HG03097 (cell line): ENCODE results near the gene FAM170B.

Source experiments
- ATAC-seq: cut with Tn5 transposase; IDR thresholded peaks from one replicate; pipeline ENCODE4 v1.9.1; 2021; ENCODE audit not compliant: unreplicated experiment, low FRiP score

The FAM170B gene

DNA sequence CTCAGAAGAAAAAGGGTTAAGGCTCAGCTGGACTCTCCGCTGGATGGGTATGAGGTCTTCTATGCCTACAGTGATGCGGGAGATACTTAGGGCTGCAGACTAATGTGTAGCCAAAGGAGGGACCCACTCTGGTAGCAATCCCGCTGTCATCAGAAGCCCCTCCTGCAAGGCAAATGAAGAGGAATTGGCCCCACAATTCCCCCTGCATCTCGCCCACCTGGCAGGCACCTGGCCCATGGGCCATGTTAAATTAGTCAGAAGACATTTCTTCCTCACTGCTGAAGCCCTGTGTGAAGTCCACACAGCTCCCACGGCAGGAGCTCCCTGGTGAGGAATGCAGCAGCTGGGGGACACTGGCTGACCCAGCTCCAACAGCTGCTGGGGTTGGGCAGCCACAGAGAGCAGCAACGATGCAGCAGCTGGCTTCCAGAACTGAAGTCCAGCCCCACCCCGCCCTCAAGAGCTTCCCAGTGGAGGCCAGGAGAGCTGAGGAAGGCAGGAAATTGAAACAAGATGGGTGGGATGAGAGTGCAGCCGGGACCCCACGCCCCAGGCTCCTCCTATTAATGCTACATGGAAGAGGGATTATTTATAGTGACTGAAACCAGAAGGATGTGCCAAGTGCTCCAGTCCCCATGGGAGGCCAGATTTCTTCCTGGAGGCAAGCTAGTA, 24.0 kb downstream of the FAM170B start:
- ATAC-seq, result no peak

DNA sequence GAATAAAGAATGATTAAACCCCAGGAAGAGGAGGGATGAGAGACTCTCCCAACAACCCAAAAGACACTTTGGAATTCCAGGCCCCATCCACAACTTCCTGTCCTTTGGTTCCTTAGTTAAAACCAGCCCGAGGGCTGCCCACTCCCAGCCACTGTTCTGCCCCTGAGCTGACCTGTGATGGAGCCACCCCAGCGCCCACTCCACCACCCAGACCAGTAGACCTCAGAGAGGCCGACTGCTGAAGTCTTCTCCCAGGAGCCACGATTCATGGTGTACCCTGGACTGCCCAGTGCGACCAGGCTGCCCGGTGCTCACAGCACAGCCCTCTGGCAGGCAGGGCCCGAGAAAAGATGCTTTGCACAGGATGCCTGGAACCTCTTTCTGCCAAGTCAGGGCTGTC, 25.2 kb downstream of the FAM170B start:
- ATAC-seq, result no peak

DNA sequence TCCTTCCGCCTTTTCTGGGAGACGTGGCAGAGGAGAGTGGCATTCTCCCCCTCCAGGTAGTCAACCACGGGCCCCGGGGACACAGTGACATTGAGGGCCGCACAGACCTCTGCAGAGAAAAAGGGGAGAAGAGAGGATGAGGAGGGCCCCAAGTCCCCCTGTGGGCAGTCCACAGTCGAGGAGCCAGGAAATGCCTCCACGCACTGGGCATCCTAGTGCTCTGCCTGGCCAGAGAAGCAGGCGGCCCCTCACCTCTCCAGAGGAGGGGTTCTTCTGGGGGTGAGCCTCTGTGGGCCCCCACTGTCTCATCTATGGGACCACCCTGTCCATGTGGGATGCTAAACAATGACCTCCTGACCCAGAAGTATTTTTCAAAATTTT, 25.9 kb downstream of the FAM170B start:
- no peak for ATAC-seq

DNA sequence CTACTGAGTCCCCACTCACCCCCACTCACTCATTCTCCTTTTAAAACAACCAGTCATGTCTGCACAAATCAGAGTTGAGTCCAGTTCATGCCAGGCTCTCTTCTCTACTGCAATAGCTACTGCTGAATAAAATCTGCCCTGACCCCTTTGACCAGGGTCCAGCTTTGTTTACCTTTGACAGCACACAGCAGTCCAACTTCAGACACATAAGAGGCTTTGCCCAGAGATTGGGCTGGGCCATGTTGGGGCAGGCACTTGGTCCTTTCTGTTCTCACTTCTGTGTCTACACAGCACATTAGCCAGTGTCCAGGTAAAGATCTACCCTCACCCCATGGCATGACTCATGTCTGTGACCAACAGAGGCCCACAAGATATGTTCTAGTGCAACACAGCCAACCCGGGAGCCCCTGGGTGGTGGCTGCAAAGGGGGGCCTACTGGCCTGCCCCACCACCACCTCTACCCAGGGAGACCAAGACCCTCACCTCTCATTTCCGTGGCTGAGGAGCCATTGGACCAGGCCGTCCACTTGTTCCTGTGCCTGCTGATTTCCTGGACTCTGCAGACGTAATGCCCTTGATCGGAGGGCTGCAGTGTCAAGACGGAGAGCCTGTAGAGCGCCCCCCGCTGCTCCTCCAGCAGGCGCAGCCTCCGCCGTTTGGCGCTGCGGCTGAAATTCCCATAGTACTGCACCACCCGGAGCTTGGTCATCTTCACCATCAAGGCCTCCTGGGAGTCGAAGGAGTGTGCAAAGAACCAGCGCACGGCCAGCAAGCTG, 26.5 kb downstream of the FAM170B start:
- no peak for ATAC-seq

DNA sequence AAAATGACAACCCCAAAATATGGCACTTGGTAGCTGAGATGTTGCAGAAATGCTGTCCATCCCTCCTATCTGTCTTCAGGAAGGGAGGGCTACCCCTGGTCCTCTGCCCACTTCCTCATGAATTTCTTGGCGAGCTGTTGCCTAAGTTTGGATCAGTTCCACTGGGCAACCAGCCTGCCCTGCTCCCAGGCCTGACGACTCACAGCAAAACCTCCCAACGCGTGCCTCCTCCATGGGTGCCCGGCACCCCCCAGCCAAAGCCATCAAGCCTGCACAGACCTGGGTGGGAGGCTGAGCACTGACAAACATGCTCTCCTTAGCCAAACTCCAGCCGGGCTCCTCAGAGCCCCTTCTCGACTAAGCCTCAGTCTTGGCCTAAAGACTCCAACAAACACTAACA, 27.4 kb downstream of the FAM170B start:
- no peak for ATAC-seq

DNA sequence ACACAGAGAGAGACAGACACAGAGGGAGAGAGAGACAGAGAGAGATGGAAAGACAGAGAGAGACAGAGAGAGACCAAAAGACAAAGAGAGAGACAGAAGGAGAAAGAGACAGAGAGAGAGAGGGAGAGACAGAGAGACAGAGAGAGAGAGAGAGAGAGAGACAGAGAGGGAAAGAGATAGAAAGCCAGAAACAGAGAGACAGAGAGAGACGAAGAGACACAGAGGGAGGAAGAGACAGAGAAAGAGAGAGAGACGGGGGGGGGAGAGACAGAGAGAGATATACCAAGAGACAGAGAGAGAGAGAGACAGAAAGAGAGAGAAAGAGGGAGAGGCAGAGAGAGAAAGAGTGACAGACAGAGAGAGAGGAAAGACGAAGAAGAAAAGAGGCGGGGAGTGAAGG, 28.7 kb downstream of the FAM170B start:
- no peak for ATAC-seq

DNA sequence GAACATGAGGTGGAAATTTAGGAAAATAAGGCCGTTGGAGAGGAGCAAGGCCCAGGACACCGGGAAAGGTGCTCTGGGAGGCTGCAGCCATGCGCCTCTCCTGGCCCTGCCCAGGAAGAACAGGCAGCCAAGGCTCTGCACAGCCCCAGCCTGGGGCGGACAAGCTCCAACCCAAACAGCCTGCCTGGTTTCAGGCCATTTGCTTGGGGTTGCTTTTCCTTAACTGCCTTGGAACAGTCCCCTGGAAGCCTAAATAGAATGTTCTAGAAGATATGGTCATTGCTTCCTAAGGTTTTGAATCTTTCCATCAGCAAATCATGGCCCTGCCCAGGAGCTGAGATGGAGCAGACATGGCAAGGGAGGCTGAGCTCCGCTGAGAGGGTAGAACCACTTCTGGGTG, 29.5 kb downstream of the FAM170B start:
- no peak for ATAC-seq

DNA sequence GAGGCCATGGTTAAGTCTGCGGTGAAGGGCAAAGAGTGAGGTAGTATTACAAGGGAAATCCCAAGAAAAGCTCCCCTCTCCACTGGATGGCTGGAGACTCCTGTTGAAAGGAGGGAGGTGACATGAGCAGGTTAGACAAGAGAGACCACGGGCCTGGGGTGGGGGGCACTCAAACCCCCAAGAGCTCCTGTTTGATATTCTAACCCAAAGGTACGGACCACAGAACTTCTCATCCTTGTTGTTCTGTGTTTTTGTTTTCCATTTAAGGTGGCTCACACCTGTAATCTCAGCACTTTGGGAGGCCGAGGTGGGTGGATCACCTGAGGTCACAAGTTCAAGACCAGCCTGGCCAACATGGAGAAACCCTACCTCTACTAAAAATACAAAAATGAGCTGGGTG, 30.1 kb downstream of the FAM170B start:
- no peak for ATAC-seq

DNA sequence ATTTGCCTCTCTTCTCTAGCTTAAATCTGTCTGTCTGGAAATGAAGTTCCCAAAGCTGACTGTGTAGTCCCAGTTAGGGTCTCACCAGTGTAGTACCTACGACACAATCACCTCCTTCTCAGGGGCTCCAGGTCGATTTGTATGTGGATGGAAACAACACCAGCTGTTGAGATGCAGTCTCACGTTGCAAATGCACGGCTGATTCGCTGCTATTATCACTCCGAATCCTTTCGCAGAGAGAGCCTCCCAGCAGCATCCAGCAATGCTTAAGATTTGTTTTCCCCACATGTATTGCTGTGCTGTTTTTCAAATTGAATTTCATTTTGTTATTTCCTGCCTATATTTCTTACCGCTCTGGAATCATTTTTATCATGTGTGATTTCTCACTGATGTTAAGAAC, 34.8 kb downstream of the FAM170B start:
- ATAC-seq, result no peak

DNA sequence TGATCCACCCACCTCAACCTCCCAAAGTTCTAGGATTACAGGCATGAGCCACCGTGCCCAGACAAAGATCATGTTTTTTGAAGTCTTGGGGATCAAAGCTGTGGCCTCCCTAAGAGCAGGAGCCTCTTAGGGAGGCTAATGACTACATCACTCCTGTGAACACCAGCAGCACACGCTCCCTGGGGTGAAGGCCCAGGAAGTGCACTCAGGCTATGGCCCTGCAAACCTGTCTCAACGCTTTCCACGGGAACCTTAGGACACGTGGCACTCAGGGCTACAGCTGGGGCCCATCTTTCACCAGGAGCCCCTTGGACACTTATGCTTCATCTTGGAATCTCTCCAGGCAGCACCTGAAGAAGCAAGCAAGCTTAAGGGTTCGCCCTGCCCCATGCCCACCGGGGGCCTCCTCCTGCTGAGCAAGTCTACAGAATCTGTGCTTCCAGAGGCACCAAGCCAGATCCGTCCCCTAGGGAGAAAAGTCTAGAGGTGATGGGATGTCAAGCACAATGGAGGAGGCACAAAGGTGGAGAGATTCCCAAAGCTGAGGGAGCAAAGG, 36.9 kb downstream of the FAM170B start:
- ATAC-seq, result no peak

DNA sequence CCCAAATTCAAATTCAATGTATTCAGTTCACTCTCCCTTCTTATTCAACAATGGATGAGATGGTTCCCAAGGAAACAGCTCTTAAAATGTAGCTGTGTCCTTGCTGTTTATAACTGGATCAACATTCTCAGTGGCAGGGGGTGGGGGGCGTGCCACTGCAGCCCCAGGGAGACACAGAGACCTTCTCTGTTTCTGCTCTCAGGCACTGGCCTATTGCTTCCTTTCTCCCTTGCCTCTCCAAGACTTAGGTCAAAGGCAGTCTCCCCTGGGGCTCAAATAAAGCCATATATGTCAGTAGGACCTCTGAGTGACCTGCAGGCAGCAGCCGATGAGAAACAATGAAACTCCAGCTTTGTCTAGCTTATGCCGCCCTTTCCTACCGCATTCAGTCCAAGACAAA, 39.2 kb downstream of the FAM170B start:
- no peak for ATAC-seq

DNA sequence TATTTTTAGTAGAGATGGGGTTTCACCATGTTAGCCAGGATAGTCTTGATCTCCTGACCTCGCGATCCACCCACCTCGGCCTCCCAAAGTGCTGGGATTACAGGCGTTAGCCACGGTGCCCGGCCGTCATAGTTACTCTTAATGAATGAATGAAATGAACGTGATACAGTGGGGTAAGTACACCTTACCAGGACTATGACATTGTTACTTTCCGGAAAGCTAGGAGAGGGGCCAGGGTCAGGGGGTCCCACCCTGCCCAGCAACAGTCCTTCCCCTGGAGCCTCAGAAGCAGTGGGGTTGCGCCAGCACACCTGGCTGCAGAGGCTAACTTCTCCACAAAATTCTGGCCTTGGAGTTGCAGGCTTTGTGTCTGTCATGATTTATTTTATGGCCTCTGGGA, 39.9 kb downstream of the FAM170B start:
- no peak for ATAC-seq

DNA sequence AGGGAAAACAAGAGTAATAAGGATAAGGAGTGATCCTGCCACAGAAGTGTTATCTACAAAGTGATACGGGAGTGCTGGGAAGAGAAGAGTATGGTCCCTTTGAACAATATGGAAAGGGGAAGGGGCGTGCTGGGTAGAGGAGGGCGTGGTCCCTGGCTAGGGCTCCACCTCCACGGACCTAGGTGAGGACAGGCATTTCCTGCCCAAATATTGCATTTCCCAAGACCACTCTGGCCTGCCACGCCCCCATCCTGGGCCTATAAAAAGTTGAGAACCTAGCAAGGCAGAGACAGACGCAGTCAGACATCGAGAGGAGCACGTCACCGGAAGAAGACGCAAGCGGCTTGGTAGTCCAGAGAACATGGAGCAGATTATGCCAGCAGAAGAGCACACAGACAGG, 41.3 kb downstream of the FAM170B start:
- ATAC-seq, result no peak

DNA sequence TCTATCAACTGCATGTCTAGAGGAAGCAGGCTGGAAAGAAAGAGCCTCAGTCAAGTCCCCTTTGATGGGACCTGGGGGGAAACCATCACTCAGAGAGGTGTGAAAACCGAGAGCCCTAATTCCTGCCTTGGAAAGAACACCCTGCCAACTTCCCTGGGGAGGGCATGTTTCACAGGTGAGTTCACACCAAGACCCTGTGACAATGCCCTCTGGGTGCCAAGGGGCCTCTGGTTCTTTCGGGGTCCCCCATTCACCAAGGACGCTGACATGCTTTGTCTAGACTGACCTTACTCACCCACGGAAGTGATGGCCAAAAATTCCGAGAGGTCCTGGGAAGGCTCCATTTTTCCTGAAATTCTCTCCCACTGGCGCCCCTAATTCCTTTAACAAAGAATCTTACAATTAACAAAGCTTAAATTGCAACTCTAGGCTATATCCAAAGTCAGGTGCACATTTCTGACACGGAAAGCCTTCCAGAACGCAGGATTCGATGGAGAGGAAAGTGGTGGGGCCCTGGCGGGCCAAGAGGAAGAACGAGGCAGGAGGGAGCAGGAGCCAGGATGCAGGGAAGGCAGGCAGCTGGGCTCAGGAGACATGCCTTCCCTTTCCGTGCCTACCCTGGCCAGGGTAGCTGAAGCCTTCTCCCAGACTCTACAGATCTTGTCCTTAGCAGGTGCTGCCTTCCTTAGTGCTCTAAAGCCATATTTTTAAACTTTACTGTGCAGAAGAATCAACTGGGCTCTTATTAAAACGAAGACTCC, 42.2 kb downstream of the FAM170B start:
- no peak for ATAC-seq

DNA sequence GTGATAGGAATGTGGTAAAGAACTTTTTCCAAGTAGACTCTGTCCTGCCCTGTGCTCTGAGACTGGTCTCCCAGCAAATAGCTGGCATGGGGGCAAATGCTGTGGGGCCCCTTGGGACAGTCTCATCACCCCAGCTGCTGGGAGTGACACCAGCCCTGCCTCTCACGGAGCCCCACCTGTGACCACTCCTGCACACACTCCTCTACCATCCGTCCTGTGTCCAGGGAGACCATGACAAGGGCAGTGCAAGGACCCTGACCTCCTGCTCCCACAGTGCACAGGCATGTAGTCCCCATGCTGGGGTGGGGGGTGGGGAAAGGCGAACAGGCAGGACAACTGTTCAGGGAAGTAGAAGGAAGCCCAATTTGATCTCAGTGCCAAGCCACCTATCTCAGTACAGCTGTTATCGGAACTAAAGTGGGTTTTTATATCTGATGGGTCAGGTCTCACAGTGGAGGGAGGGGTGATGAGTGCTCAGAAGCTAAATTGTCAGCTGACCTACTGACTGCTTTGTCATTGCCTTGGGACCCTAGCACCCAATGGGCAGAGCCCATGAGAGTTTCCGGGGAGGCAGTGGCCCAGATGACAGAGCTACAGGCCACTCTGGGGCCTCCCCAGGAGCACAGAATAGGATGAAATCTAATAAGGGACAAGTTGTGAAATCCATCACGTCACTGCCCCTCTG, 43.0 kb downstream of the FAM170B start:
- ATAC-seq, result no peak

DNA sequence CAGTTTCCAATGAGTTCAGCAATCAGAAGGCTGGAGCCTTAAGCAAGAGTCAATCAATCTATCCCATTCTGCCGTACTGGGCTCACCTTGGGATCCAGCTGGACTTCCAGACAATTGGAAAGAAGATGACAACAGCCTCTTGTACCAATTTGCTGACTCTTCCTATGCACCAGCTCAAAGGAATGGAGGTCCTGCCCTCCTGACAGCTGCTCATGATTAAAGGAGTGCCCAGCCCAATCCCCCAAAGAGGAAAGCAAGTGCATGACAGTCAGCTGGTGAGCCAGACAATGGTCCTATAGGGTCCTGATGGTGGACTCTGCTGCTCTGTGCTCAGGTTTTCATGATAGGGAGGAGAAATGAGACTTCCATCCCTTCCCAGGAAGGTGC, 43.6 kb downstream of the FAM170B start:
- ATAC-seq, result no peak

DNA sequence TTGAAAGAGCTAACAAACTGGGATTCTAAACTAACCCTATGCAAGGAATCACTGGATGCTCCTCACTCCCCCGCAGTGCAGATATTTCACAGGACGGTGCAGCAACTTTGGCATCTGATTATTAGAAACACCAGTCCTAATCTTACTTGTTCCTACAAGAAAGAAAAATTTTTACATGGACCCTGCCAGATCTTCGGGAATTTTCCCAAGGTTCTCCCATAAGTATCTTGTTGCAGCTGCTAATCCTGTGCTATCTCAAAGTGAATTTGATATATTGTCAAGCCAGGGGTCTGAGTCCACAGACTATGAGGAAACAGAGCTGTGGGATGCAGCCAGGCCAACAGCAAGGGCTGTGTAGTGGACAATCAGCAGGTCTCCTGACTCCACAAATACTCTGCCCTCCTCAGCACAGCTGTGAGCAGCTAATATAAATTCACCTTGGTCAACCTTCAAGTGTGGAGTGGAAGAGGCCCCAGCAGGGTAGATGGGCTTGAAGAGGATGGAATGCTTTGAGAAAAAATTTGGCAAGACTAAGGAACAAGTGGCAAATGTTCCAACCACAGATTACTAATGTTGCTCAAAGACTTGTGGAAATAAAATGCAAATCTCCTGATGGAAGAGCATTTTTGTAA, 44.1 kb downstream of the FAM170B start:
- ATAC-seq, result no peak

DNA sequence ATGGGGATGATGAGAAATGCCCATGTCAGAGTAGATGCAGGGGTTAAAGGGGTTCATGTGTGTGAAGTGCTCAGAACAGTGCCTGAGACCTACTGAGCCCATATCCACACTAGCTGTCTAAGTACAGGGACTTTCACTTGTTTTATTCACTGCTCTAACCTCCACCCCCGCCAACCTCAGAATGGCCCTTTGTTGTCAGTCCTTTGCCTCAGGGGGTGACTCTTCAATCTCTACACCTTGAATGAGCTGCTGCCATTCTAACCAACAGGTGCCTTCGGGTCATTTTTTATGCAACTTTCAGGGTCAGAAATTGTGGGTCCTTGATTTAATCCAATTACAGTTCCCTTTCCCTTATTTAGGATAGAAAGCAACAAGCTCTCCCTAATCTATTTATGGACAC, 44.7 kb downstream of the FAM170B start:
- no peak for ATAC-seq

DNA sequence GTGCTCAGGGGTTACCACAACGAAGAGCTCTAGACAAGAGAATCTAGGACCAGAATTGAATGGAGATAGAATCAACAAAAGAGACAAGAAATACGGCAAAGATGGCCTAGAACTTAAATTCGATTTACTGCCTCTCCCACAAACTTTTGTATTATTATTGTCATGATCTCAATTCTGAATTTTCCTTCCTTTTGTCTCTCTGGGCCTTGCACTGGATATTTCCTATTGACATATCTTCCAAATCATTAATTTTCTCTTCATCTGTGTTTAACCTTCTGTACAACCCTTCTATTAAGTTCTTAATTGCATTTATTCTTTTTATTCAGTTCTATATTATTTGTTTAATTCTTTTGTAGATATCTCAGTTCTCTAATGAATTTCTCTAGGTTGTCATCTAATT, 46.9 kb downstream of the FAM170B start:
- ATAC-seq, result no peak

DNA sequence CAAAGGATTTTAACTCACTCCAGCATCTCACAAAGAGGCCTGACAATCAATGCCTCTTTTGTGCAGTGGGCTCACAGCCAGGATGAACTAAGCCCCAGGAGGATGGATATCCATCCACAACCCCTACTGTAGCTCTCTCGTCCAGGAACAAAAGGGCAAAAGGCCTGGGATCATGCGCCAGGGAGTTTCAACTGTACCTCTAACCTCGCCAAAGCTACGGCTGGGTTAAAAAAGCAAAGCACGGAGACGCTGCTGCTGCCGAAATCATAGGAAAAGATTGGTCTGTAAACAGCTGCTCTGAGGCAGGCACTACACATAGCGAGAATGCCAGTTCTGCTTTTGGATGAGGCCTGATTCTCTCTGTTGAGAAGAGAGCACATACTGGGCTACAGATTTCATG, 50.6 kb downstream of the FAM170B start:
- ATAC-seq, result no peak
